ENCODE measurements around the gene IL31RA.

The IL31RA gene

DNA sequence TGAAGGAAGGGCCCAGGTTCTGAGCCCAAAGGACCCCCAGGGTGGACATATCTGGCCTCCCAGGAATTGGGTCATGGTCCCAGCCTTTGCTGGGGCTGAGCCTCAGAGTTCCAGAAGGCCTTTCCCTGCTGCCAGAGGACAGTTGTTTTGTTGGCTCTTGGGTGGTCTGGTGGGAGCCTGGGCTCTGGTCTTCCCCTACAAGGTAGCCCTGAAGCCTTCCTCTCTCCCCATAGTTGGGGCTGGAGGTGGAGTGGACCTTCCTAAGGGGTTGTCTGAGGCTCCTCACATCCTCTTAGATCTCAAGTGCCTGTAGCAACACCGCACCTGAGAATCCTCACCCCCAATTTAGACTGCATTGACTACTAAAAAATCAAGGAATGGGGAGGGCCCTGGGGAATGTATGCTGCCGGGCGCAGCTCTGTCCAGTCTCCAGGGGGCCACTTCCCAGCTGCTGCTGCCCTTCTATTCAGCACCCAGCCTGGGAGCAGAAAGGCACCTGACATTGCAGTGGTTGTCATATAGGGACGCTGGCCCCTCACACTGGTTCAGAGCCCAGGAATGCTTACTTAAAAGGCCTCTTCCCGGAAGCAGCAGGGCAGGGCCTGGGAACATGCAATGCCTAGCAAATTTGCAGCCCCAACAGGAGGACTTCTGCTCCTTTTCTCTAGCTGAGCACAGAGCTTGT lies 66.4 kb downstream of the IL31RA start:
- TF ChIP-seq ZFX (IDR thresholded peaks at IDR 0.05) (no peak), CTCF (conservative IDR thresholded peaks at IDR 0.05) (no peak)
- H3K27ac ChIP-seq, result no peak overlapping the region

- no peak overlapping the region for H3K27ac ChIP-seq
- TF ChIP-seq ZFX (IDR thresholded peaks at IDR 0.05) (no peak), CTCF (conservative IDR thresholded peaks at IDR 0.05) (no peak)
Measured at GRCh38 chr5:55918087-55919035, 67.2 kb downstream of the IL31RA start.

DNA sequence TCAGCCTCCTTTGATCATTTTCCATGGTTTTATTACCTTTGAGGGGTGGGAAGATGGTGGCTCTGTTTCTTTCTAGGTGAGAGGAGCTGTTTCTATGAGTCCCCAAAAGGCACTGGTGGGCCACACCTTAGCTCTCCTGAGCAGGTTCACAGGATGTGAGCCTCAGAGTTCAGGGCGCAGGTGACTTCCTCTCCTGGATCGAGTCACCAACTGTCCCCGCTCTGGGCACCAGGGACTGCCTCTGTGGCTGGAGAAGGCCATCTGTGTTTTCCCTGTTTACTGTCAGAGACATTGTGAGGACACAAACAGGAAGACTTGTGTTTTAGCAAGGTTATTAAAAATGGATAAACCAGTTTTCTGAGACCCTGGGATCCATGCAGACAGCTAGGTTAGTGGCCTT lies 68.5 kb downstream of the IL31RA start:
- TF ChIP-seq CTCF (conservative IDR thresholded peaks at IDR 0.05) (no peak), ZFX (IDR thresholded peaks at IDR 0.05) (no peak)

GRCh38 chr5:55920784-55921183 lies 69.6 kb downstream of the IL31RA start:
- H3K27ac ChIP-seq, result no peak overlapping the region
- TF ChIP-seq CTCF (conservative IDR thresholded peaks at IDR 0.05) (no peak; the same call in 1 of the 2 replicates), ZFX (IDR thresholded peaks at IDR 0.05) (no peak)

More for the DNA sequence above, 68.5 kb downstream of the IL31RA start:
- H3K27ac ChIP-seq, result no peak overlapping the region

DNA sequence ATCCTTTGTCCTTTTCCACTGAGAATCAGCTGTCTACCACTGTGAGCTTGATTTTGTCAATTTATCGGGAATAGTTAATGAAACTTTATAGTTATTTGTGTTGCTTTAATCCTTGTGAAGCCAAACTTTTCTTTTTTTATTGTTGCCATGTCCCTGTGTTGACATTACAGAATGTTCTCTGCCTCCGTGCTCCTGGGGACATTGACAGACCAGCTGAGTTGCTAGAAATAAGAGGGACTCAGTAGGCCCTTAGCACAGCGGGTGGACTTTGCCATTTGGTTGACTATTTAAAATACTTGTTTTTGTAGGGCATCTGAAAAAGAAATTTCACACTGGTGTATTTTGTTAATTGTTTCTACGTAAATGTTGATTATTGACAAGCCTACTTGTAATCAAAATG lies 70.5 kb downstream of the IL31RA start:
- no peak overlapping the region for H3K27ac ChIP-seq
- TF ChIP-seq ZFX (IDR thresholded peaks at IDR 0.05) (no peak), CTCF (conservative IDR thresholded peaks at IDR 0.05) (no peak)

DNA sequence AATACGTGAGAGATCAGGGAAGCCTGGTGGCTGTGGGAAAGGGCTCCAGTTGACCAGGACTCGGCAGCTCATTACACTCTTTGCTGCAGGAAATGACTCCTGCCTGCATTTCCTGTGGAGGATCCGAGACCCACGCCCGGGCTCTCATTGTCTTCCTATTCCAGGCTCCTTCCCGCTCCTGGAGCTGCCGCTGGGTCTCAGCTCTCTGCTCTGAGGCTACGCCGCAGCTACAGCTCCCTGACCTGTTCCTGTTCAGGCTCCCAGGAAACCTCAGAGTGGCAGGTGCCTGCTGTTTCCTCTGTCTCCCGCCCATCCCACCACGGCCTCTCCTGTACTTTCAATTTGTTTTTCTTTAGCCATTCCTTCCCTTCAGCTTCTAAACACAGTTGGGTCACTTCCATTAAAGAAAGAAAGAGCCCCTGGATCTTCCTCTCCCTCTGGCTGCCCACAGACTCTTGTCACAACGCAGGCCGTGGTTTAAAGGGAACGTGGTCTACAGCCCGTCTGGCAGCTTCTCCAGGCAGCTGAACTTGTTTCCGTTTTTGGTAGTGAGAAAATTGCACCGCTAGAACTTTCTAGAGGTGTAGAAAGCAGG lies 72.1 kb downstream of the IL31RA start:
- no peak for TF ChIP-seq ZFX (IDR thresholded peaks at IDR 0.05)
- no peak for TF ChIP-seq CTCF (conservative IDR thresholded peaks at IDR 0.05)
- no peak overlapping the region for H3K27ac ChIP-seq

All from C4-2B (cell line).